ENCODE measurements around the gene MYO9A.

DNA sequence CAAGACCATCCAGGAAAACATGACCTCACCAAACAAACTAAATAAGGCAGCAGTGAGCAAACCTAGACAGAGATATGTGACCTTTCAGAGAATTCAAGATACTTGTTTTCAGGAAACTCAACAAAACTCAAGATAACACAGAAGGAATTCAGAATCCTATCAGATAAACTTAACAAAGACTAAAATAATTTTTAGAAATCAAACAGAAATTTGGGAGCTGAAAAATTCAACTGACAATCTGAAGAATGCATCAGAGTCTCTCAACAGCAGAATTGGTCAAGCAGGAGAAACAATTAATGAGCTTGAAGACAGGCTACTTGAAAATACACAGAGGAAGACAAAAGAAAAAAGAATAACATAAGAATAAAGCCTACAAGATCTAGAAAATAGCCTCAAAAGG lies 55.6 kb downstream of the MYO9A start:
- TF ChIP-seq TCF7L2 (IDR thresholded peaks at IDR 0.05; ENCODE audit: borderline replicate concordance, extremely low read depth, insufficient read depth, insufficient read length) = no peak
- no peak for TF ChIP-seq CTCF (IDR thresholded peaks at IDR 0.05 in 2 of 3, conservative IDR thresholded peaks at IDR 0.05 in 1 of 3; ENCODE audit: borderline replicate concordance in 1 of 3, insufficient read depth in 1 of 3, low read depth in 2 of 3, low read length in 2 of 3)
- no peak for TF ChIP-seq SP1 (IDR thresholded peaks at IDR 0.05; ENCODE audit: low read depth)
- no peak for TF ChIP-seq EGR1 (IDR thresholded peaks at IDR 0.05; ENCODE audit: low read depth)
- TF ChIP-seq EZH2 (IDR thresholded peaks at IDR 0.05) = no peak
- no peak for TF ChIP-seq POLR2AphosphoS5 (IDR thresholded peaks at IDR 0.05; ENCODE audit: low read depth, low read length)
- no peak for TF ChIP-seq SIN3A (IDR thresholded peaks at IDR 0.05; ENCODE audit: low read depth)
- no peak for TF ChIP-seq ATF3 (IDR thresholded peaks at IDR 0.05)
